Colonic mucosa (tissue), 4 donors: Measurements from ENCODE around the gene IER5L. TPM values are rescaled to one million over a fixed set of nuclear protein-coding genes. Genes with fewer than 3 reads are reported as not detected.

ENCODE experiments used
- DNase-seq: peaks from one replicate; pipeline ENCODE4 v3.0.0-alpha.2; 2020
- H3K27ac ChIP-seq: fragments of 200-600 bp; one replicate; pipeline ENCODE4 v1.8.0; 2021
- H3K27me3 ChIP-seq: fragments of 200-600 bp; one replicate; pipeline ENCODE4 v1.8.0; 2021
- H3K36me3 ChIP-seq: fragments of 200-600 bp; one replicate; pipeline ENCODE4 v1.8.0; 2021
- H3K4me1 ChIP-seq: fragments of 200-600 bp; one replicate; pipeline ENCODE4 v1.8.0; 2021; ENCODE audit warnings: mild to moderate bottlenecking
- H3K4me3 ChIP-seq: fragments of 200-600 bp; one replicate; pipeline ENCODE4 v1.8.0; 2021
- H3K9ac ChIP-seq, 2 donors: one replicate each; pipeline ENCODE4 v1.7.0; 2013; ENCODE audit warnings: control low read depth in 2 of 2, low read depth in 2 of 2, low read length in 2 of 2
- H3K9me3 ChIP-seq: fragments of 200-600 bp; one replicate; pipeline ENCODE4 v1.8.0; 2021
- CTCF ChIP-seq: fragments of 200-600 bp; IDR thresholded peaks from one replicate; pipeline ENCODE4 v1.8.0; 2022; ENCODE audit warnings: antibody characterized with exemption, mild to moderate bottlenecking
- intact Hi-C: fragments of 100-400 bp; cut with DNase I; formaldehyde crosslinking; loops from one replicate; pipeline ENCODE4 v1.14.1; 2022
- total RNA-seq, 2 donors: library from RNA; stranded (reverse); fragmentation: NEBNext Ultra II Directional in 1 of 2; extraction: Animal tissue kit (Norgen Biotek cat#: 25700) in 1 of 2; gene quantifications; one replicate each; pipeline ENCODE4 v1.2.1, GENCODE V29; 2021
- donor health status: healthy.
- donor health status: DM: no; HTN: no; CAD: no.
- donor health status: DM: no; HTN: no; CAD: no.

Gene IER5L
- total RNA-seq, 2 donors from 2014 or later = 9.1 to 9.6 TPM

GRCh38 chr9:129172816-129173215 lies 5.2 kb downstream of the IER5L start:
- no peak for TF ChIP-seq CTCF
- Histone ChIP-seq H3K27ac (no peak overlapping the region), H3K9ac (no peak overlapping the region), H3K9me3 (no peaks in the 10 kb centered on the region), H3K4me1 (peaks cover 6% of the 10 kb centered on the region), H3K36me3 (no peaks in the 10 kb centered on the region), H3K27me3 (no peaks in the 10 kb centered on the region), H3K4me3 (no peak overlapping the region)
- intact Hi-C loops = loop anchor here (2.0 to 5.0 kb wide), 2 partner anchors 309 to 438 kb away; no protein-coding TSS in a partner anchor
- no peak for DNase-seq

GRCh38 chr9:129171993-129172751 lies 5.9 kb downstream of the IER5L start:
- peaks cover 9% of the 10 kb centered on the region for H3K4me1 ChIP-seq
- no peak for TF ChIP-seq CTCF
- no peak for DNase-seq
- H3K27me3 ChIP-seq = no peaks in the 10 kb centered on the region
- no peaks in the 10 kb centered on the region for H3K36me3 ChIP-seq
- no peak overlapping the region for H3K9ac ChIP-seq
- H3K9me3 ChIP-seq = no peaks in the 10 kb centered on the region
- H3K27ac ChIP-seq = no peak overlapping the region
- intact Hi-C loops = loop anchor here (2.0 to 5.0 kb wide), 2 partner anchors 310 to 439 kb away; no protein-coding TSS in a partner anchor
- H3K4me3 ChIP-seq = no peak overlapping the region

GRCh38 chr9:129170229-129170628 lies 7.8 kb downstream of the IER5L start:
- H3K4me3 ChIP-seq = no peak overlapping the region
- no peaks in the 10 kb centered on the region for H3K27me3 ChIP-seq
- peaks cover 13% of the 10 kb centered on the region for H3K4me1 ChIP-seq
- no peaks in the 10 kb centered on the region for H3K36me3 ChIP-seq
- no peaks in the 10 kb centered on the region for H3K9me3 ChIP-seq
- DNase-seq = no peak
- intact Hi-C loops = loop anchor here (5.0 kb wide), 1 partner anchor 312 kb away; no protein-coding TSS in a partner anchor
- H3K9ac ChIP-seq = no peak overlapping the region
- no peak for TF ChIP-seq CTCF
- no peak overlapping the region for H3K27ac ChIP-seq

GRCh38 chr9:129166623-129167557 lies 11.2 kb downstream of the IER5L start:
- TF ChIP-seq CTCF = no peak
- H3K9ac ChIP-seq = peak overlapping the region; percentile 64 to 85
- H3K27ac ChIP-seq = peak overlapping the region; percentile 73
- intact Hi-C loops = no loop called here
- H3K27me3 ChIP-seq = no peaks in the 10 kb centered on the region
- H3K4me3 ChIP-seq = no peak overlapping the region
- H3K36me3 ChIP-seq = no peaks in the 10 kb centered on the region
- peaks cover 10% of the 10 kb centered on the region for H3K4me1 ChIP-seq
- H3K9me3 ChIP-seq = no peaks in the 10 kb centered on the region
- DNase-seq = peak; percentile 95

- Histone ChIP-seq H3K36me3 (no peaks in the 10 kb centered on the region), H3K9me3 (no peaks in the 10 kb centered on the region), H3K4me1 (peaks cover 10% of the 10 kb centered on the region), H3K9ac (no peak overlapping the region), H3K4me3 (no peak overlapping the region), H3K27me3 (no peaks in the 10 kb centered on the region), H3K27ac (no peak overlapping the region)
- no peak for TF ChIP-seq CTCF
- DNase-seq = no peak
- intact Hi-C loops = no loop called here
Measured at GRCh38 chr9:129165198-129165597, 12.9 kb downstream of the IER5L start.
